PC-9 (cell line): ENCODE measurements around the gene MEAF6.

Experiments used
- EZH2 ChIP-seq: fragments of 200-600 bp; sonication (generic); IDR thresholded peaks from 2 replicates; pipeline ENCODE4 v1.8.0; 2017; ENCODE audit warnings: antibody characterized with exemption, low read depth
- TF ChIP-seq, protein P1 (sequence below): fragments of 200-600 bp; sonication (generic); conservative IDR thresholded peaks from 2 replicates; pipeline ENCODE4 v1.6.1; 2017; ENCODE audit warnings: mixed run types, antibody characterized with exemption, mild to moderate bottlenecking, moderate library complexity

DNA sequence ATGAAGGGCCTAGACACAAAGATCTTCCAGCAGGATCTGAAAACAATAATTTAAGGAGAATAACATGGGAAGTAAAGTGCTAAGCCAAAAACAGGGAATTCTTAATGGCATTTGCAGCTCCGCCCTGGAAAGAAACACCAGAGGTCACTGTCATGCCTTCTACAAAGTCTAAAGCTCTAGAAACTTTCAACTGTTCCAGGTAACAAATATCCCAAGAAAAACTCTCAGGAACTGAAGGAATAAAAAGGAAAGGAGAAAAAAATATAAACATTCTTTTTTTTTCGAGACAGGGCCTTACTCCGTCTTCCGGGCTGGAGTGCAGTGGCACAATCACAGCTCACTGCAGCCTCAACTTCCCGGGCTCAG, 27.0 kb downstream of the MEAF6 start:
- no peak for TF ChIP-seq EZH2
- TF ChIP-seq, protein P1, sequence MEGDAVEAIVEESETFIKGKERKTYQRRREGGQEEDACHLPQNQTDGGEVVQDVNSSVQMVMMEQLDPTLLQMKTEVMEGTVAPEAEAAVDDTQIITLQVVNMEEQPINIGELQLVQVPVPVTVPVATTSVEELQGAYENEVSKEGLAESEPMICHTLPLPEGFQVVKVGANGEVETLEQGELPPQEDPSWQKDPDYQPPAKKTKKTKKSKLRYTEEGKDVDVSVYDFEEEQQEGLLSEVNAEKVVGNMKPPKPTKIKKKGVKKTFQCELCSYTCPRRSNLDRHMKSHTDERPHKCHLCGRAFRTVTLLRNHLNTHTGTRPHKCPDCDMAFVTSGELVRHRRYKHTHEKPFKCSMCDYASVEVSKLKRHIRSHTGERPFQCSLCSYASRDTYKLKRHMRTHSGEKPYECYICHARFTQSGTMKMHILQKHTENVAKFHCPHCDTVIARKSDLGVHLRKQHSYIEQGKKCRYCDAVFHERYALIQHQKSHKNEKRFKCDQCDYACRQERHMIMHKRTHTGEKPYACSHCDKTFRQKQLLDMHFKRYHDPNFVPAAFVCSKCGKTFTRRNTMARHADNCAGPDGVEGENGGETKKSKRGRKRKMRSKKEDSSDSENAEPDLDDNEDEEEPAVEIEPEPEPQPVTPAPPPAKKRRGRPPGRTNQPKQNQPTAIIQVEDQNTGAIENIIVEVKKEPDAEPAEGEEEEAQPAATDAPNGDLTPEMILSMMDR = peak; percentile 59; the same call in 1 of the 2 replicates
